ENCODE results near the gene CAND2.

Gene CAND2

DNA sequence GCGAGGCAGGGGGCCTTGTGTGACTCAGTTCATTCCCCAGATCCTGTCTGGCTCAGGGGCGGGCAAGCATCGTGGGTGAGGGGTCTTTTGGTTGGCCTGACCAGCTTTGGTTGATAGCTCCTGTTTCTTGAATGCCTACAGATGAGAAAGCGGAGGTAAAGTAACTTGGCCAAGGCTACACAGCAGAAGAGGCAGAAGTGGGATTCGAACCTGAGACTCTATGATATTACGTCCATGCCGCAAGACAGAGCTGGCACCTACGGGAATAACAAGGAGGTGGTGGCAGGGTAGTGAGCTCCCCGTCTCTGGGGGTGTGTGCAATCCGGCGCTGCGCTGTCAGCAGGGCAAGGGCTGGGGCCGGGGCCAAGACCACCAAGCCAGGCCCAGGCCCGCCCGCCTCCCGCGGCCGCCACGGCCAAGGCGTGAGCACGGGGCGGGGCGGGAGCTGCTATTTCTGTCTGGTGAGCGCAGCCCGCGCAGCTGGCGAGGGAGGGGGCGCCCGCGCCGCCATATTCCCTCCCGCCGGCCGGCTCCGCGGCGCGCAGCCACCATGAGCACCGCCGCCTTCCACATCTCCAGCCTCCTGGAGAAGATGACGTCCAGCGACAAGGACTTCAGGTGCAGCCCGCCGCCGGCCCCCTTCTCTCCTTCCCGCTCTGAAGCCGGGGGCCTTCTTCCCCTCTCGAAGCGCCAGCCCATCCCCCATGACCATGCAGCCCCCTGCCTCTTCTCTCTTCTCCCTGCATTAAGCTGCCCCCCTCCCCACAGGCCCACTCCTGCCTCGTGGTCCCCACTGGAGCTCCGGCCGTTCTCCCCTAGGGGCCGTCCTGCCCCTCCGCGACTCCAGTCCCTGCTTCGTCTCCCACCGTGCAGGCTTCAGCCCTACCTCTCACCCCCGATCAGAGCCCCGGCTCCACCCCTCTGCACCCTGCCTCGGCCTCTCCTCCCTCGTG lies at the start of gene CAND2:
Gene CAND2, plus strand, starts transcription at position 510 of the 953 bp plus-strand sequence. Its CDS starts 41 bp downstream, at position 551.
- ChIA-PET CTCF (interaction anchor here (1.2 to 4.7 kb wide), 6 partner anchors 9 to 95 kb away, joined by 3 to 36 read pairs (median 6); no protein-coding TSS in a partner anchor), POLR2A (no interaction called here)
- DNase-seq (ENCODE audit: extremely low spot score): peak; percentile 43
- TF ChIP-seq, protein P1, sequence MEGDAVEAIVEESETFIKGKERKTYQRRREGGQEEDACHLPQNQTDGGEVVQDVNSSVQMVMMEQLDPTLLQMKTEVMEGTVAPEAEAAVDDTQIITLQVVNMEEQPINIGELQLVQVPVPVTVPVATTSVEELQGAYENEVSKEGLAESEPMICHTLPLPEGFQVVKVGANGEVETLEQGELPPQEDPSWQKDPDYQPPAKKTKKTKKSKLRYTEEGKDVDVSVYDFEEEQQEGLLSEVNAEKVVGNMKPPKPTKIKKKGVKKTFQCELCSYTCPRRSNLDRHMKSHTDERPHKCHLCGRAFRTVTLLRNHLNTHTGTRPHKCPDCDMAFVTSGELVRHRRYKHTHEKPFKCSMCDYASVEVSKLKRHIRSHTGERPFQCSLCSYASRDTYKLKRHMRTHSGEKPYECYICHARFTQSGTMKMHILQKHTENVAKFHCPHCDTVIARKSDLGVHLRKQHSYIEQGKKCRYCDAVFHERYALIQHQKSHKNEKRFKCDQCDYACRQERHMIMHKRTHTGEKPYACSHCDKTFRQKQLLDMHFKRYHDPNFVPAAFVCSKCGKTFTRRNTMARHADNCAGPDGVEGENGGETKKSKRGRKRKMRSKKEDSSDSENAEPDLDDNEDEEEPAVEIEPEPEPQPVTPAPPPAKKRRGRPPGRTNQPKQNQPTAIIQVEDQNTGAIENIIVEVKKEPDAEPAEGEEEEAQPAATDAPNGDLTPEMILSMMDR (IDR thresholded peaks at IDR 0.05; ENCODE audit: control extremely low read depth, extremely low read depth, low read depth, missing control alignments): no peak

DNA sequence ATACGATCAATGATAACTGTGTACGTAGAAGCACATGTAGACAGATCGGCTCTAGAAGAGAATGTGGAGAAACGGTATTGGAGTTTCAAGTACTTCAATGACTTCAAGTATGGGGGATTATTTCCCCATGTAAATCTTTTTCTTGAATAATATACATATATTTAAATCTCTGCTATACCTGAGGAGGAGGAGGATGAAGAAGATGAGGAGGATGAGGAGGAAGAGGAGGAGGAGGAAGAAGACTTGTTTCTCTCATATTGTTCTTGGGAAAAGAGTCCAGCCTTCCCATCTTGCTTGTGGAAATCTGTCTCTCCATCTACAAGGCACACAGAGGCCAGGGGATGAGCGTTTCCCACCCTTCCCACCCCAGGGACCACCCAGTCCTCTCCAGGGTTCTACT lies 48.0 kb upstream of the CAND2 start:
- POLR2A ChIA-PET: no interaction called here
- DNase-seq (ENCODE audit: extremely low spot score): no peak

DNA sequence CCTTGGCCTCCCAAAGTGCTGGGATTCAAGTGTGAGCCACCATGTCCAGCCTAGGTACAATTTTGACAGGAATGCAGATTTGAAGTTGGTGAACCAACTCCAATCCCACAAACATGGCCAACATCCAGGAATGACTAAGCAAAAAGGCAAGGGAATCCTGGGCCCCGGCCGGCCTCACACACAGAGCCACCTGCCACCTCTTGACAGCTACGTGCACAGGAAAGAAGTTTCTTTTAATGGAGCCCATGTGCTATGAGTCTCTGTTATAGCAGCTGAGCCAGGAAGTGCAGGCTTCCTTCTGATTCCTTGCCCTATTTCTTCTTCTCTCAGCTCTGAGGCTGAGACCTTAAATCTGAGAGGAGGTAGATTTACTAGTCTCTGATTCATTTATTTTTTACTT lies 46.3 kb upstream of the CAND2 start:
- POLR2A ChIA-PET: no interaction called here
- CTCF ChIA-PET: interaction anchor here (1.2 to 1.6 kb wide), 3 partner anchors 44 to 223 kb away, joined by 3 to 5 read pairs (median 5); no protein-coding TSS in a partner anchor
- DNase-seq (ENCODE audit: extremely low spot score): no peak
- TF ChIP-seq, protein P1 (IDR thresholded peaks at IDR 0.05; ENCODE audit: control extremely low read depth, extremely low read depth, low read depth, missing control alignments): no peak

More for the DNA sequence above, 48.0 kb upstream of the CAND2 start:
- CTCF ChIA-PET: interaction anchor here (1.6 kb wide), 1 partner anchor 27 kb away, joined by 3 read pairs; no protein-coding TSS in a partner anchor
- TF ChIP-seq, protein P1 (IDR thresholded peaks at IDR 0.05; ENCODE audit: control extremely low read depth, extremely low read depth, low read depth, missing control alignments): no peak

DNA sequence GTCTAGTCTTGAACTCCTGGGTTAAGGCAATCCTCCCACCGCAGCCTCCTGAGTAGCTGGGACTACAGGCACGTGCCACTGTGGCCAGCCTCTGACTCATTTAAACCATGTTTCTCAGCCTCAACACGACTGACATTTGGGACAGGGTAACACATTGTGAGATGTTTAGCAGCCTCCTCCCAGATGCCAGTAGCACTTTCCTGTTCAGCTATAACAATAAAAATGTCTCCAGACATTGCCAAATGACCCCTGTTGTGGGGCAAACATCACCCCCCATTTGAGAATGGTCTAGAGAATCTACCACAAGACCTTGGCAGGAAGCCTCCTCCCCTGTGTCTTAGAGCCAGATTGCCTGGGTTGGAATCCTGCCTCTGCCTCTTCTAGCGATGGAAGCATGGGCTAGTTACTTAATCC lies 45.8 kb upstream of the CAND2 start:
- CTCF ChIA-PET: interaction anchor here (1.2 to 1.6 kb wide), 3 partner anchors 44 to 223 kb away, joined by 3 to 5 read pairs (median 5); no protein-coding TSS in a partner anchor
- POLR2A ChIA-PET: interaction anchor here (0.5 kb wide), 1 partner anchor 1675 kb away, joined by 5 read pairs; no protein-coding TSS in a partner anchor
- DNase-seq (ENCODE audit: extremely low spot score): no peak
- TF ChIP-seq, protein P1 (IDR thresholded peaks at IDR 0.05; ENCODE audit: control extremely low read depth, extremely low read depth, low read depth, missing control alignments): no peak

DNA sequence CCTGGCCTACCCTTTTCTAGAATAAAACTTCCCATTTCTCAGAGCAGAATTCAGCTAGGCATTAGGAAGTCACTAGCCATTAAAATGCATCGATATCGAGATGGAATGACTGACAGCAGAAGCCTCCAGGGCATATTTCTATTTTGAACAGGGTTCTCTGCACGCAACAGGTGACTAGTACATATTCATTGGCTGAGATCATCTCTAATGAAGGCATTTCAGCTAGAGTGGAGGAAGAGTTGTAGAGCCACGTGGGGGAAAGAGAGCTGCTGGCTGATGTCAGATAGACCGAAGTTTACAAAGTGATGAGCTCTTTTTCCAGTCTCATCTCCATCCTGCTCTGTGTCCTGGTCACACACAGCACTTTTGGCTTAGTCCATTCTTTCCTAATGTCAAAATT lies 44.9 kb upstream of the CAND2 start:
- ChIA-PET POLR2A (no interaction called here), CTCF (interaction anchor here (1.5 kb wide), 1 partner anchor 58 kb away, joined by 5 read pairs; no protein-coding TSS in a partner anchor)
- TF ChIP-seq, protein P1 (IDR thresholded peaks at IDR 0.05; ENCODE audit: control extremely low read depth, extremely low read depth, low read depth, missing control alignments): no peak
- no peak for DNase-seq (ENCODE audit: extremely low spot score)

DNA sequence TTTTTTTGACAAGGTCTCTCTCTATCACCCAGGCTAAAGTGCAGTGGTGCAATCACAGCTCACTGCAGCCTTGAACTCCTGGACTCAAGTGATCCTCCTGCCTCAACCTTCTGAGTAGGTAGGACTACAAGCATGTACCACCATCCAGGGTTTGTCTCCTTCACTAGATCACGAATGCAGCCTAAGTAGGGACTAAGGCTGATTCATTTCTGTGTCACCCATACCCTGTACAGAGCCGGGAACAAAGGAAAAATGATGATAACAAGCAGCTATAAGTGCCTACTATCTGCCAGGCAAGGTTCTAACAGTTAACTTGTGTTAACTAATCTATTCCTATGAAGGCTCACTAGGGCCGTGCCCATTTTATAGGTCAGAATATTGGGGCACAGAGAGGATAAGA lies 44.4 kb upstream of the CAND2 start:
- TF ChIP-seq, protein P1 (IDR thresholded peaks at IDR 0.05; ENCODE audit: control extremely low read depth, extremely low read depth, low read depth, missing control alignments): no peak
- no peak for DNase-seq (ENCODE audit: extremely low spot score)
- CTCF ChIA-PET: interaction anchor here (0.8 to 2.6 kb wide), 2 partner anchors 32 to 58 kb away, joined by 3 to 8 read pairs; no protein-coding TSS in a partner anchor
- POLR2A ChIA-PET: no interaction called here
